CD4-positive, alpha-beta T cell (primary cell): ENCODE results near the gene PODNL1. TPM values are rescaled to one million over a fixed set of nuclear protein-coding genes. Genes with fewer than 3 reads are reported as not detected.

ENCODE experiments used
- ATAC-seq: fragments of 200-7000 bp; cut with Tn5 transposase; one replicate; pipeline ENCODE4 v1.10.0; 2022; ENCODE audit warnings: mild to moderate bottlenecking; ENCODE audit not compliant: poor library complexity
- CTCF ChIA-PET: fragments of 350-600 bp; sonication (Branson Sonifier 250); formaldehyde crosslinking; loops from one replicate; lab custom pipeline; 2021; ENCODE audit warnings: antibody characterized with exemption, inconsistent platforms; lab: Charles Lee
- POLR2A ChIA-PET: fragments of 350-600 bp; sonication (Branson Sonifier 250); formaldehyde crosslinking; loops from one replicate; lab custom pipeline; 2021; ENCODE audit warnings: antibody characterized with exemption, inconsistent platforms; lab: Charles Lee
- DNase-seq, 14 experiments: peaks; one replicate each; pipeline ENCODE4 v3.0.0-alpha.2; 2013 to 2020; ENCODE audit warnings: mixed read lengths in 2 of 14
- H3K27ac ChIP-seq, 2 donors: one replicate each; pipeline versions ENCODE4 v1.5.1 to v1.7.0; 2013; ENCODE audit warnings: low read length in 2 of 2, low read depth in 1 of 2, mild to moderate bottlenecking in 1 of 2
- H3K27me3 ChIP-seq, 2 experiments: 1 replicate in 1 of 2; 2 replicates in 1 of 2; pipeline versions ENCODE4 v1.6.1 to v1.7.0; 2013; ENCODE audit warnings: low read length in 2 of 2, control low read depth in 1 of 2, mild to moderate bottlenecking in 1 of 2, moderate library complexity in 1 of 2; ENCODE audit not compliant: insufficient read depth in 2 of 2, control insufficient read depth in 1 of 2
- H3K36me3 ChIP-seq: one replicate; pipeline ENCODE4 v1.6.1; 2013; ENCODE audit warnings: low read length, control low read depth; ENCODE audit not compliant: insufficient read depth
- H3K4me1 ChIP-seq: one replicate; pipeline ENCODE4 v1.6.1; 2013; ENCODE audit warnings: low read length, control low read depth; ENCODE audit not compliant: insufficient read depth
- H3K4me3 ChIP-seq: one replicate; pipeline ENCODE4 v1.5.1; 2013; ENCODE audit warnings: mild to moderate bottlenecking, low read length, moderate library complexity
- H3K9me3 ChIP-seq, 2 experiments: 1 replicate in 1 of 2; 2 replicates in 1 of 2; pipeline versions ENCODE4 v1.6.1 to v1.7.0; 2013; ENCODE audit warnings: low read length in 2 of 2, mild to moderate bottlenecking in 2 of 2, control low read depth in 1 of 2, moderate library complexity in 1 of 2; ENCODE audit not compliant: control insufficient read depth in 1 of 2, insufficient read depth in 1 of 2
- H3K27ac Mint-ChIP-seq: one replicate; pipeline ENCODE4 v1.8.0; 2020; ENCODE audit warnings: mixed read lengths
- H3K27me3 Mint-ChIP-seq: one replicate; pipeline ENCODE4 v1.8.0; 2021; ENCODE audit warnings: mixed read lengths
- H3K36me3 Mint-ChIP-seq: one replicate; pipeline ENCODE4 v1.8.0; 2021; ENCODE audit warnings: low read depth, mixed read lengths
- H3K4me1 Mint-ChIP-seq: one replicate; pipeline ENCODE4 v1.8.0; 2021; ENCODE audit warnings: low read depth, mixed read lengths
- H3K4me3 Mint-ChIP-seq: one replicate; pipeline ENCODE4 v1.8.0; 2020; ENCODE audit warnings: mild to moderate bottlenecking, mixed read lengths
- H3K9me3 Mint-ChIP-seq: one replicate; pipeline ENCODE4 v1.8.0; 2020; ENCODE audit warnings: mixed read lengths
- CTCF ChIP-seq: fragments of 200-600 bp; IDR thresholded peaks from one replicate; pipeline ENCODE4 v1.8.0; 2022; ENCODE audit warnings: antibody characterized with exemption, mild to moderate bottlenecking
- intact Hi-C, 2 experiments: fragments of 100-400 bp; cut with DNase I in 1 of 2; cut with micrococcal nuclease in 1 of 2; formaldehyde crosslinking; loops; one replicate each; pipeline versions ENCODE4 v1.15.1 to v1.9.0; 2023 to 2025; cut with DNase I, micrococcal nuclease
- total RNA-seq, 174 experiments: library from RNA in 2 of 174; stranded (reverse) in 2 of 174; gene quantifications; one replicate each; pipeline ENCODE4 v1.2.3 and lab custom pipeline; 2021 to 2026

PODNL1 gene
- total RNA-seq, 2 experiments from 2014 or later: not detected

- ATAC-seq: no peak
- Histone ChIP-seq H3K4me3 (no peak overlapping the region), H3K9me3 (no peaks in the 10 kb centered on the region), H3K27ac (no peak overlapping the region), H3K27me3 (no peaks in the 10 kb centered on the region), H3K36me3 (no peaks in the 10 kb centered on the region), H3K4me1 (peaks cover 1% of the 10 kb centered on the region)
- DNase-seq: no peak
- Mint-ChIP-seq H3K36me3 (no peaks in the 10 kb centered on the region), H3K4me3 (no peak overlapping the region), H3K9me3 (no peaks in the 10 kb centered on the region), H3K27me3 (no peaks in the 10 kb centered on the region), H3K27ac (no peak overlapping the region), H3K4me1 (no peaks in the 10 kb centered on the region)
- intact Hi-C loops: no loop called here
- POLR2A ChIA-PET: no interaction called here
- CTCF ChIA-PET: no interaction called here
- no peak for TF ChIP-seq CTCF
Measured at GRCh38 chr19:13892870-13893269, 45.3 kb downstream of the PODNL1 start.

- no peak overlapping the region for H3K27ac Mint-ChIP-seq
- POLR2A ChIA-PET: no interaction called here
- no peaks in the 10 kb centered on the region for H3K27me3 Mint-ChIP-seq
- CTCF ChIA-PET: no interaction called here
- no peak for TF ChIP-seq CTCF
- H3K4me3 Mint-ChIP-seq: no peak overlapping the region
- no peaks in the 10 kb centered on the region for H3K36me3 Mint-ChIP-seq
- no peak overlapping the region for H3K4me3 ChIP-seq
- H3K9me3 ChIP-seq: no peaks in the 10 kb centered on the region
- no peak for DNase-seq
- no peaks in the 10 kb centered on the region for H3K9me3 Mint-ChIP-seq
- H3K36me3 ChIP-seq: no peaks in the 10 kb centered on the region
- H3K4me1 ChIP-seq: peaks cover 23% of the 10 kb centered on the region
- no peaks in the 10 kb centered on the region for H3K27me3 ChIP-seq
- ATAC-seq: no peak
- no peak overlapping the region for H3K27ac ChIP-seq
- intact Hi-C loops: no loop called here
- H3K4me1 Mint-ChIP-seq: no peaks in the 10 kb centered on the region
Measured at GRCh38 chr19:13890136-13890535, 48.1 kb downstream of the PODNL1 start.

- no peak for DNase-seq
- Histone ChIP-seq H3K36me3 (no peaks in the 10 kb centered on the region), H3K27ac (no peak overlapping the region), H3K4me1 (peaks cover 39% of the 10 kb centered on the region), H3K4me3 (no peak overlapping the region), H3K9me3 (no peaks in the 10 kb centered on the region), H3K27me3 (no peaks in the 10 kb centered on the region)
- Mint-ChIP-seq H3K4me3 (no peak overlapping the region), H3K4me1 (peaks cover 8% of the 10 kb centered on the region), H3K9me3 (no peaks in the 10 kb centered on the region), H3K27ac (no peak overlapping the region), H3K36me3 (no peaks in the 10 kb centered on the region), H3K27me3 (no peaks in the 10 kb centered on the region)
- no peak for ATAC-seq
- TF ChIP-seq CTCF: no peak
- ChIA-PET CTCF (no interaction called here), POLR2A (no interaction called here)
- intact Hi-C loops: loop anchor here (5.0 to 10.0 kb wide), 2 partner anchors 44 to 587 kb away; partner anchors contain the start of gene PTGER1 (in 1 of the 2)
Measured at GRCh38 chr19:13888281-13888680, 49.9 kb downstream of the PODNL1 start.
